Neural progenitor cell (in vitro differentiated cells): ENCODE results near the gene TMEM117. TPM values are rescaled to one million over a fixed set of nuclear protein-coding genes. Genes with fewer than 3 reads are reported as not detected.

Source experiments
- DNase-seq: peaks from one replicate; pipeline ENCODE4 v3.0.0-alpha.2; 2016; ENCODE audit warnings: low spot score
- H2AFZ ChIP-seq: fragments of 200-600 bp; sonication (generic); replicated peaks from 2 replicates; pipeline ENCODE4 v1.6.1; 2016; ENCODE audit warnings: antibody characterized with exemption
- H3F3A ChIP-seq: fragments of 200-600 bp; sonication (generic); 2 replicates; pipeline ENCODE4 v1.6.1; 2016; ENCODE audit warnings: antibody characterized with exemption, low read depth
- H3K27ac ChIP-seq: fragments of 200-600 bp; sonication (generic); 2 replicates; pipeline ENCODE4 v1.5.1; 2016; ENCODE audit warnings: mild to moderate bottlenecking
- H3K27me3 ChIP-seq: fragments of 200-600 bp; sonication (generic); 2 replicates; pipeline ENCODE4 v1.6.1; 2016; ENCODE audit warnings: mild to moderate bottlenecking, moderate library complexity
- H3K36me3 ChIP-seq: fragments of 200-600 bp; sonication (generic); 2 replicates; pipeline ENCODE4 v1.5.1; 2016
- H3K4me1 ChIP-seq: fragments of 200-600 bp; sonication (generic); 2 replicates; pipeline ENCODE4 v1.6.1; 2016; ENCODE audit warnings: mixed run types
- H3K4me2 ChIP-seq: fragments of 200-600 bp; sonication (generic); 2 replicates; pipeline ENCODE4 v1.6.1; 2016
- H3K4me3 ChIP-seq: fragments of 200-600 bp; sonication (generic); 2 replicates; pipeline ENCODE4 v1.5.1; 2016
- H3K79me2 ChIP-seq: fragments of 200-600 bp; sonication (generic); 2 replicates; pipeline ENCODE4 v1.6.1; 2016; ENCODE audit warnings: low read depth
- H3K9ac ChIP-seq: fragments of 200-600 bp; sonication (generic); 2 replicates; pipeline ENCODE4 v1.6.1; 2016
- H3K9me3 ChIP-seq: fragments of 200-600 bp; sonication (generic); 2 replicates; pipeline ENCODE4 v1.5.1; 2016; ENCODE audit warnings: low read depth
- H4K20me1 ChIP-seq: fragments of 200-600 bp; sonication (generic); 2 replicates; pipeline ENCODE4 v1.6.1; 2016; ENCODE audit warnings: low read depth
- H3K27ac Mint-ChIP-seq: 3 replicates; pipeline ENCODE4 v1.8.0; 2021; ENCODE audit warnings: mixed read lengths
- H3K27me3 Mint-ChIP-seq: 2 replicates; pipeline ENCODE4 v1.8.0; 2022; ENCODE audit warnings: low read depth, mild to moderate bottlenecking, inconsistent platforms, moderate library complexity, mixed read lengths; ENCODE audit not compliant: insufficient read depth
- H3K36me3 Mint-ChIP-seq: 3 replicates; pipeline ENCODE4 v1.8.0; 2021; ENCODE audit warnings: mixed read lengths
- H3K4me1 Mint-ChIP-seq: 3 replicates; pipeline ENCODE4 v1.8.0; 2021; ENCODE audit warnings: mixed read lengths
- H3K4me3 Mint-ChIP-seq: 3 replicates; pipeline ENCODE4 v1.8.0; 2021; ENCODE audit warnings: mild to moderate bottlenecking, moderate library complexity, mixed read lengths
- H3K9me3 Mint-ChIP-seq: 3 replicates; pipeline ENCODE4 v1.8.0; 2020; ENCODE audit warnings: mixed read lengths
- EZH2 ChIP-seq: fragments of 200-600 bp; sonication (generic); IDR thresholded peaks from 2 replicates; pipeline ENCODE4 v1.6.1; 2017; ENCODE audit warnings: antibody characterized with exemption, mild to moderate bottlenecking, moderate library complexity
- EZH2phosphoT487 ChIP-seq: fragments of 200-600 bp; sonication (generic); IDR thresholded peaks from 2 replicates; pipeline ENCODE4 v1.6.1; 2017; ENCODE audit warnings: antibody characterized with exemption
- total RNA-seq: library from RNA; depleted of rRNA; stranded (reverse); fragments of >200 nt; gene quantifications from 2 replicates; pipeline ENCODE4 v1.2.3, GENCODE V29; 2015; ENCODE audit warnings: low replicate concordance
- TF ChIP-seq, protein P1 (sequence below): fragments of 200-600 bp; sonication (generic); IDR thresholded peaks from 2 replicates; pipeline ENCODE4 v1.5.1; 2017; ENCODE audit warnings: antibody characterized with exemption, mild to moderate bottlenecking

The TMEM117 gene
- total RNA-seq, 1 donor from 2014 or later, result 1.6 TPM

DNA sequence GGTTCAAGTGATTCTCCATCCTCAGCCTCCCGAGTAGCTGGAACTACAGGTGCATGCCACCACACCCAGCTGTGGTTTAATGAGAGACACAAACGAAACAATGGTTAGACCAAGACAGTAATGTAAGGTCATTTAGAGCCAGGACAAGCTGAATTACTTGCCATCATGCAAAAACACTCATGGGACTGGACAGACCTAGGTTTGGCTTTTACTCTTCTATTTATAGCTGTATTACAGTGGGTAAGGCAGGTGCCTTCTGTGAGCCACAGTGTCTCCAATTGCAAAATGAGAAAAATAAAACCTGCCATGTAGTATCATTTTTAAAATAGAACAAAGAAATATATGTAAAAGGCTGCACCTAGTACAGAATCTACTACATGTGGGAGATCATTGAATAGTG, 527.1 kb downstream of the TMEM117 start:
- Mint-ChIP-seq H3K27ac (no peak overlapping the region), H3K9me3 (no peaks in the 10 kb centered on the region), H3K27me3 (no peaks in the 10 kb centered on the region), H3K4me3 (no peak overlapping the region), H3K36me3 (no peaks in the 10 kb centered on the region), H3K4me1 (no peaks in the 10 kb centered on the region)
- Histone ChIP-seq H3K4me2 (no peak overlapping the region), H3K9ac (no peak overlapping the region), H3K79me2 (no peaks in the 10 kb centered on the region), H3K4me3 (no peak overlapping the region), H3K27ac (no peak overlapping the region), H3K9me3 (no peaks in the 10 kb centered on the region), H4K20me1 (no peaks in the 10 kb centered on the region), H3F3A (no peaks in the 10 kb centered on the region), H3K4me1 (no peaks in the 10 kb centered on the region), H2AFZ (no peak overlapping the region), H3K36me3 (no peaks in the 10 kb centered on the region), H3K27me3 (no peaks in the 10 kb centered on the region)
- DNase-seq, result no peak
- TF ChIP-seq EZH2 (no peak), EZH2phosphoT487 (no peak)
- TF ChIP-seq, protein P1, sequence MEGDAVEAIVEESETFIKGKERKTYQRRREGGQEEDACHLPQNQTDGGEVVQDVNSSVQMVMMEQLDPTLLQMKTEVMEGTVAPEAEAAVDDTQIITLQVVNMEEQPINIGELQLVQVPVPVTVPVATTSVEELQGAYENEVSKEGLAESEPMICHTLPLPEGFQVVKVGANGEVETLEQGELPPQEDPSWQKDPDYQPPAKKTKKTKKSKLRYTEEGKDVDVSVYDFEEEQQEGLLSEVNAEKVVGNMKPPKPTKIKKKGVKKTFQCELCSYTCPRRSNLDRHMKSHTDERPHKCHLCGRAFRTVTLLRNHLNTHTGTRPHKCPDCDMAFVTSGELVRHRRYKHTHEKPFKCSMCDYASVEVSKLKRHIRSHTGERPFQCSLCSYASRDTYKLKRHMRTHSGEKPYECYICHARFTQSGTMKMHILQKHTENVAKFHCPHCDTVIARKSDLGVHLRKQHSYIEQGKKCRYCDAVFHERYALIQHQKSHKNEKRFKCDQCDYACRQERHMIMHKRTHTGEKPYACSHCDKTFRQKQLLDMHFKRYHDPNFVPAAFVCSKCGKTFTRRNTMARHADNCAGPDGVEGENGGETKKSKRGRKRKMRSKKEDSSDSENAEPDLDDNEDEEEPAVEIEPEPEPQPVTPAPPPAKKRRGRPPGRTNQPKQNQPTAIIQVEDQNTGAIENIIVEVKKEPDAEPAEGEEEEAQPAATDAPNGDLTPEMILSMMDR, result no peak

DNA sequence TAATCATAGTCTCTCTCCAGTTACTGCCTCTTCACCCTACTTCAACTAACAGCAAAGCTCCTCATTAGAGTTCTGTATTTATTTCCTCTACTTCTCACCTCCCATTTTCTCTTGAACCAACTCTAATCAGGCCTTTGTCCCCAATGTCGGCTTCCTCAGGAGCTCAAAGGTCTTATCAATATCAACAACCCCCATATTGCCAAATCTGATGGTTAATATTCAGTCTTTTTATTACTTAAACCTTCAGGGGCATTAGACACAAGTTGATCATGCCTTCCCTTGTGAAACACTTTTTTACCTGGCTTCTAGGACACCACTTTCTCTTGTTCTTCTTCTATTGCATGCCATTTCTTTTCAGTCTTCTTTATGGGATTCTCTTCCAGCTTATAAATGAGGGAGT, 531.3 kb downstream of the TMEM117 start:
- Histone ChIP-seq H3F3A (no peaks in the 10 kb centered on the region), H3K9ac (no peak overlapping the region), H2AFZ (no peak overlapping the region), H3K27me3 (no peaks in the 10 kb centered on the region), H3K4me1 (no peaks in the 10 kb centered on the region), H3K36me3 (no peaks in the 10 kb centered on the region), H3K27ac (no peak overlapping the region), H3K4me3 (no peak overlapping the region), H3K4me2 (no peak overlapping the region), H3K9me3 (no peaks in the 10 kb centered on the region), H3K79me2 (no peaks in the 10 kb centered on the region), H4K20me1 (no peaks in the 10 kb centered on the region)
- H3K9me3 Mint-ChIP-seq, result no peaks in the 10 kb centered on the region
- H3K4me1 Mint-ChIP-seq, result peaks cover 11% of the 10 kb centered on the region
- H3K27ac Mint-ChIP-seq, result no peak overlapping the region
- H3K27me3 Mint-ChIP-seq, result no peaks in the 10 kb centered on the region
- no peaks in the 10 kb centered on the region for H3K36me3 Mint-ChIP-seq
- TF ChIP-seq EZH2 (no peak), EZH2phosphoT487 (no peak)
- TF ChIP-seq, protein P1, result no peak
- no peak overlapping the region for H3K4me3 Mint-ChIP-seq
- no peak for DNase-seq

DNA sequence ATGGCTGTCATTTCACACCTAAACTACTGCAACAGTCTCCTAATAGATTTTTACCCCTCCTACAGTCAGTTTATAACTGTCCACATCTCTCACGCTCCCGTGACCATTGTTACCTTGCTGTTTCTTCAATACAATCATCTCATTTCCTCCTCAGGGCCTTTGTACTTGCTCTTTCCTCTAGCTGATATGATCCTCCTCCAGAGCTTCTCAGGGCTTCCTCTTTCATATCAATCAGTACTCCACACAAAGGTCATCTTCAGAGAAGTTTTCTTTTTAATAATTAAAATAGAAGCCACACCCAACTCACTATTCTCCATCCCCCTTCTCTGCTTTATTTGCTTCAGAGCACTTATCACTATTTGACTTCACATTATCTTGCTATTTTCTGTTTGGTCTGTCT, 532.0 kb downstream of the TMEM117 start:
- Mint-ChIP-seq H3K27me3 (no peaks in the 10 kb centered on the region), H3K9me3 (no peaks in the 10 kb centered on the region), H3K27ac (no peak overlapping the region), H3K4me3 (no peak overlapping the region), H3K4me1 (peaks cover 11% of the 10 kb centered on the region), H3K36me3 (no peaks in the 10 kb centered on the region)
- H3K27me3 ChIP-seq, result no peaks in the 10 kb centered on the region
- no peaks in the 10 kb centered on the region for H3K79me2 ChIP-seq
- H4K20me1 ChIP-seq, result no peaks in the 10 kb centered on the region
- H3F3A ChIP-seq, result no peaks in the 10 kb centered on the region
- H3K27ac ChIP-seq, result no peak overlapping the region
- no peaks in the 10 kb centered on the region for H3K4me1 ChIP-seq
- no peak overlapping the region for H2AFZ ChIP-seq
- no peaks in the 10 kb centered on the region for H3K9me3 ChIP-seq
- DNase-seq, result no peak
- no peak overlapping the region for H3K9ac ChIP-seq
- H3K36me3 ChIP-seq, result no peaks in the 10 kb centered on the region
- H3K4me3 ChIP-seq, result no peak overlapping the region
- H3K4me2 ChIP-seq, result no peak overlapping the region
- no peak for TF ChIP-seq EZH2
- TF ChIP-seq EZH2phosphoT487, result no peak
- TF ChIP-seq, protein P1, result no peak

DNA sequence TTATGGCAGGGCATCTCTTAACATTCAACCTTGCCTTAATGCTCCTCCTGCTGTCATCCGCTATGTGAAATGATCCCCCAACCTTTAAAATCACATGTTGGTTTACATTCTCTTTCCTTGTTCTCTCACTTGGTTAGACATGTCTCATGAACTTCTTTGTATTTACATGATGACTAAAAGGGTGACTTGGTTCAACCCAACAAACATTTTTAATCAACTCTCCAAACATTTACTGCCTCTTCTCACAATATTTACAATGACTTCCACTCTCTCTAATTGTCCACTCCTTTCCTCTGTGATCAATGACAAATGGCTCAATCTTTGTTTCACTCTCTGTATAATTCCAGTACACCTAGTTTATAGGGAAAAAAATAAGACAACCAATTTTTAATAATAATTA, 534.1 kb downstream of the TMEM117 start:
- H4K20me1 ChIP-seq, result no peaks in the 10 kb centered on the region
- DNase-seq, result no peak
- H3K9ac ChIP-seq, result no peak overlapping the region
- TF ChIP-seq EZH2, result no peak
- TF ChIP-seq, protein P1, result no peak
- TF ChIP-seq EZH2phosphoT487, result no peak
- no peaks in the 10 kb centered on the region for H3F3A ChIP-seq
- Mint-ChIP-seq H3K4me3 (no peak overlapping the region), H3K4me1 (peaks cover 11% of the 10 kb centered on the region), H3K36me3 (no peaks in the 10 kb centered on the region), H3K27ac (no peak overlapping the region), H3K9me3 (no peaks in the 10 kb centered on the region), H3K27me3 (no peaks in the 10 kb centered on the region)
- H3K9me3 ChIP-seq, result no peaks in the 10 kb centered on the region
- no peak overlapping the region for H2AFZ ChIP-seq
- H3K27ac ChIP-seq, result no peak overlapping the region
- no peak overlapping the region for H3K4me2 ChIP-seq
- no peaks in the 10 kb centered on the region for H3K27me3 ChIP-seq
- H3K79me2 ChIP-seq, result no peaks in the 10 kb centered on the region
- H3K36me3 ChIP-seq, result no peaks in the 10 kb centered on the region
- no peaks in the 10 kb centered on the region for H3K4me1 ChIP-seq
- H3K4me3 ChIP-seq, result no peak overlapping the region
